Stimulated activated CD8-positive, alpha-beta memory T cell treated with anti-CD3 and anti-CD28 coated beads, Interleukin-4, amount 100 ng/mL, for 4 hours (primary cell): ENCODE results near the gene MYO18A.
"Not testable (repeated sequence)": the region's sequence is repeated elsewhere in the genome, so short reads cannot be mapped to it uniquely, and the experiment has no call there.

Source experiments
- DNase-seq, 2 donors: peaks; one replicate each; pipeline ENCODE4 v3.0.0-alpha.2; 2020; ENCODE audit warnings: low read depth in 2 of 2, low spot score in 1 of 2

Gene MYO18A

GRCh38 chr17:29180034-29180787 is at the start of gene MYO18A:
TSS of gene MYO18A (minus strand) at chr17:29180398. CDS start at chr17:29166940, 13,458 bp downstream.
- DNase-seq: peak; percentile 44 to 51

GRCh38 chr17:29225396-29225795 is 45.2 kb upstream of the MYO18A start:
- DNase-seq: no peak

- DNase-seq: not testable (repeated sequence)
Measured at GRCh38 chr17:29221338-29221737, 41.1 kb upstream of the MYO18A start.

GRCh38 chr17:29219378-29220047 is 39.3 kb upstream of the MYO18A start:
- peak; percentile 37 to 48 for DNase-seq

- no peak for DNase-seq
Measured at GRCh38 chr17:29216856-29217255, 36.7 kb upstream of the MYO18A start.

GRCh38 chr17:29216181-29216580 is 36.0 kb upstream of the MYO18A start:
- DNase-seq: no peak

GRCh38 chr17:29215717-29216116 is 35.5 kb upstream of the MYO18A start:
- no peak for DNase-seq

GRCh38 chr17:29215174-29215573 is 35.0 kb upstream of the MYO18A start:
- DNase-seq: no peak

- no peak for DNase-seq
Measured at GRCh38 chr17:29214215-29215146, 34.3 kb upstream of the MYO18A start.

GRCh38 chr17:29212681-29213121 is 32.5 kb upstream of the MYO18A start:
- DNase-seq: no peak

- DNase-seq: no peak
Measured at GRCh38 chr17:29212094-29212631, 32.0 kb upstream of the MYO18A start.

GRCh38 chr17:29210879-29211278 is 30.7 kb upstream of the MYO18A start:
- DNase-seq: no peak

- DNase-seq: no peak
Measured at GRCh38 chr17:29209073-29209472, 28.9 kb upstream of the MYO18A start.

GRCh38 chr17:29207975-29208374 is 27.8 kb upstream of the MYO18A start:
- DNase-seq: no peak

- DNase-seq: no peak
Measured at GRCh38 chr17:29205047-29205446, 24.8 kb upstream of the MYO18A start.

- not testable (repeated sequence) for DNase-seq
Measured at GRCh38 chr17:29204068-29204804, 24.0 kb upstream of the MYO18A start.

- DNase-seq: no peak
Measured at GRCh38 chr17:29197516-29198272, 17.5 kb upstream of the MYO18A start.

GRCh38 chr17:29196769-29197515 is 16.7 kb upstream of the MYO18A start:
- no peak for DNase-seq

- DNase-seq: no peak
Measured at GRCh38 chr17:29195465-29196081, 15.4 kb upstream of the MYO18A start.
